ENCODE data around the gene IMP3.

Gene IMP3

GRCh38 chr15:75656331-75656730 is 16.3 kb upstream of the IMP3 start:
- no peak for TF ChIP-seq FOXP2 (optimal IDR thresholded peaks at IDR 0.05; ENCODE audit: borderline replicate concordance, extremely low read depth, extremely low read length, insufficient read depth)
- no peak for TF ChIP-seq SIN3A (IDR thresholded peaks at IDR 0.05; ENCODE audit: borderline replicate concordance, insufficient read depth, low read length)
- no peak for TF ChIP-seq POLR2AphosphoS5 (IDR thresholded peaks at IDR 0.05; ENCODE audit: low read depth, low read length)
- TF ChIP-seq TAF1 (IDR thresholded peaks at IDR 0.05; ENCODE audit: borderline replicate concordance, insufficient read depth, low read length) = no peak
- no peak for TF ChIP-seq REST (IDR thresholded peaks at IDR 0.05; ENCODE audit: insufficient read depth in 1 of 2, low read depth in 2 of 2, low read length in 2 of 2)

GRCh38 chr15:75655931-75656330 is 15.9 kb upstream of the IMP3 start:
- TF ChIP-seq POLR2AphosphoS5 (IDR thresholded peaks at IDR 0.05; ENCODE audit: low read depth, low read length) (no peak), SIN3A (IDR thresholded peaks at IDR 0.05; ENCODE audit: borderline replicate concordance, insufficient read depth, low read length) (no peak), TAF1 (IDR thresholded peaks at IDR 0.05; ENCODE audit: borderline replicate concordance, insufficient read depth, low read length) (no peak), FOXP2 (optimal IDR thresholded peaks at IDR 0.05; ENCODE audit: borderline replicate concordance, extremely low read depth, extremely low read length, insufficient read depth) (no peak), REST (IDR thresholded peaks at IDR 0.05; ENCODE audit: insufficient read depth in 1 of 2, low read depth in 2 of 2, low read length in 2 of 2) (no peak)

GRCh38 chr15:75654201-75654907 is 14.3 kb upstream of the IMP3 start:
- no peak for TF ChIP-seq TAF1 (IDR thresholded peaks at IDR 0.05; ENCODE audit: borderline replicate concordance, insufficient read depth, low read length)

GRCh38 chr15:75653347-75653913 is 13.4 kb upstream of the IMP3 start:
- TF ChIP-seq SIN3A (IDR thresholded peaks at IDR 0.05; ENCODE audit: borderline replicate concordance, insufficient read depth, low read length) (no peak), FOXP2 (optimal IDR thresholded peaks at IDR 0.05; ENCODE audit: borderline replicate concordance, extremely low read depth, extremely low read length, insufficient read depth) (no peak), REST (IDR thresholded peaks at IDR 0.05; ENCODE audit: insufficient read depth in 1 of 2, low read depth in 2 of 2, low read length in 2 of 2) (no peak), POLR2AphosphoS5 (IDR thresholded peaks at IDR 0.05; ENCODE audit: low read depth, low read length) (no peak)

GRCh38 chr15:75651810-75652543 is 12.0 kb upstream of the IMP3 start:
- TF ChIP-seq TAF1 (IDR thresholded peaks at IDR 0.05; ENCODE audit: borderline replicate concordance, insufficient read depth, low read length) = no peak
- no peak for TF ChIP-seq SIN3A (IDR thresholded peaks at IDR 0.05; ENCODE audit: borderline replicate concordance, insufficient read depth, low read length)
- TF ChIP-seq REST (IDR thresholded peaks at IDR 0.05; ENCODE audit: insufficient read depth in 1 of 2, low read depth in 2 of 2, low read length in 2 of 2) = no peak
- TF ChIP-seq FOXP2 (optimal IDR thresholded peaks at IDR 0.05; ENCODE audit: borderline replicate concordance, extremely low read depth, extremely low read length, insufficient read depth) = no peak
- TF ChIP-seq POLR2AphosphoS5 (IDR thresholded peaks at IDR 0.05; ENCODE audit: low read depth, low read length) = no peak
